ENCODE results near the gene NOCT. TPM values are rescaled to one million over a fixed set of nuclear protein-coding genes. Genes with fewer than 3 reads are reported as not detected.

Gene NOCT
- total RNA-seq, 1 experiment from 2014 or later, result 20.4 TPM

DNA sequence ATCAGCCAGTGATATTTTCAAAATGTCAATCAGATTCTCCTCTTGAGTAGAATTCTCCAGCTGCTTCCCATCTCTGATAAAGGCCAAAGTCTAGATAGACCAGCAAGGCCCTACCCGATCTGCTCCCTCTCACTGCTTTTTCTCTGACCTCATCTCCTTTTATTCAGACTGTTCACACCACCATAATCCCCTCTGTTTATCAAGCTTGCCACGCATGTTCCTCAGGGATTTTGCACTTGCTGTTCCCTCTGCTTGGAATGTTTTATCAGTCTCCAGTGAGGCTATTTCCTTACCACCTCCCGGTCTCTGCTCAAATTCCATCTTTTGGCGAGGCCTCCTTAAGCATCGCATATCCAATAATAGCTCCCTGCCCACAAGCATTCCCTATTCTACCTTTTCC, 20.1 kb downstream of the NOCT start:
- DNase-seq (ENCODE audit: low read depth, low spot score) (no peak), ATAC-seq (no peak)
- RAD21 ChIA-PET (ENCODE audit: low non-redundant PET in 1 of 2, low total read pairs in 2 of 2, uncharacterized antibody in 2 of 2, unreplicated experiment in 2 of 2), result no interaction called here
- BruUV-seq (replicated peaks), result no TSS peak
- CTCF ChIA-PET, result no interaction called here
- no peaks in the 10 kb centered on the region for H3K9me2 ChIP-seq (ENCODE audit: insufficient read depth)
- no peaks in the 10 kb centered on the region for H3K9me3 ChIP-seq (ENCODE audit: control insufficient read depth in 1 of 2, insufficient read depth in 1 of 2, low read depth in 1 of 2, low read length in 2 of 2)
- no peaks in the 10 kb centered on the region for H3K4me1 ChIP-seq (ENCODE audit: control insufficient read depth in 1 of 2, insufficient read depth in 2 of 2, low read length in 2 of 2)
- no peaks in the 10 kb centered on the region for H3K27me3 ChIP-seq (ENCODE audit: insufficient read depth, low read length)
- no peak overlapping the region for H3K9ac ChIP-seq (ENCODE audit: low read length)
- H3K4me3 ChIP-seq (replicated peaks in 1 of 2; ENCODE audit: low read depth in 1 of 2, low read length in 2 of 2), result no peak overlapping the region
- no peak overlapping the region for H3K27ac ChIP-seq (ENCODE audit: low read depth, low read length)
- peaks cover 0 to 6% of the 10 kb centered on the region in 2 experiments; a peak in 1 of 4 replicates for H3K36me3 ChIP-seq (ENCODE audit: control insufficient read depth in 1 of 2, insufficient read depth in 2 of 2, low read length in 2 of 2)
- H3K79me2 ChIP-seq (ENCODE audit: insufficient read depth, low read length), result peaks cover 99% of the 10 kb centered on the region
- peaks cover 13% of the 10 kb centered on the region; the same call in 1 of the 2 replicates for H4K20me1 ChIP-seq (ENCODE audit: insufficient read depth)
- POLR2A ChIA-PET, result no interaction called here
- TF ChIP-seq CBX3 (IDR thresholded peaks at IDR 0.05; ENCODE audit: low read depth) (no peak), SIN3A (IDR thresholded peaks at IDR 0.05; ENCODE audit: low read depth) (no peak), RAD21 (IDR thresholded peaks at IDR 0.05; ENCODE audit: low read depth) (no peak), TCF7L2 (IDR thresholded peaks at IDR 0.05; ENCODE audit: borderline replicate concordance, extremely low read depth, insufficient read depth, insufficient read length) (no peak), POLR2A (IDR thresholded peaks at IDR 0.05; ENCODE audit: borderline replicate concordance, extremely low read depth, insufficient read depth, insufficient read length) (no peak), SRF (IDR thresholded peaks at IDR 0.05; ENCODE audit: low read depth) (no peak), CTCF (IDR thresholded peaks at IDR 0.05 in 2 of 3, conservative IDR thresholded peaks at IDR 0.05 in 1 of 3; ENCODE audit: borderline replicate concordance in 1 of 3, insufficient read depth in 1 of 3, low read depth in 2 of 3, low read length in 2 of 3) (no peak), POLR2AphosphoS5 (IDR thresholded peaks at IDR 0.05; ENCODE audit: low read depth, low read length) (no peak), FOSL1 (IDR thresholded peaks at IDR 0.05; ENCODE audit: low read depth) (no peak), ZNF274 (IDR thresholded peaks at IDR 0.05; ENCODE audit: low read depth, low read length) (no peak), YY1 (IDR thresholded peaks at IDR 0.05; ENCODE audit: extremely low read depth, insufficient replicate concordance, low read depth, low read length) (no peak), EGR1 (IDR thresholded peaks at IDR 0.05; ENCODE audit: low read depth) (no peak), ELF1 (IDR thresholded peaks at IDR 0.05; ENCODE audit: borderline replicate concordance, low read depth) (no peak), SP1 (IDR thresholded peaks at IDR 0.05; ENCODE audit: low read depth) (no peak), EZH2phosphoT487 (IDR thresholded peaks at IDR 0.05; ENCODE audit: borderline replicate concordance) (no peak)
- TF ChIP-seq, protein P1, sequence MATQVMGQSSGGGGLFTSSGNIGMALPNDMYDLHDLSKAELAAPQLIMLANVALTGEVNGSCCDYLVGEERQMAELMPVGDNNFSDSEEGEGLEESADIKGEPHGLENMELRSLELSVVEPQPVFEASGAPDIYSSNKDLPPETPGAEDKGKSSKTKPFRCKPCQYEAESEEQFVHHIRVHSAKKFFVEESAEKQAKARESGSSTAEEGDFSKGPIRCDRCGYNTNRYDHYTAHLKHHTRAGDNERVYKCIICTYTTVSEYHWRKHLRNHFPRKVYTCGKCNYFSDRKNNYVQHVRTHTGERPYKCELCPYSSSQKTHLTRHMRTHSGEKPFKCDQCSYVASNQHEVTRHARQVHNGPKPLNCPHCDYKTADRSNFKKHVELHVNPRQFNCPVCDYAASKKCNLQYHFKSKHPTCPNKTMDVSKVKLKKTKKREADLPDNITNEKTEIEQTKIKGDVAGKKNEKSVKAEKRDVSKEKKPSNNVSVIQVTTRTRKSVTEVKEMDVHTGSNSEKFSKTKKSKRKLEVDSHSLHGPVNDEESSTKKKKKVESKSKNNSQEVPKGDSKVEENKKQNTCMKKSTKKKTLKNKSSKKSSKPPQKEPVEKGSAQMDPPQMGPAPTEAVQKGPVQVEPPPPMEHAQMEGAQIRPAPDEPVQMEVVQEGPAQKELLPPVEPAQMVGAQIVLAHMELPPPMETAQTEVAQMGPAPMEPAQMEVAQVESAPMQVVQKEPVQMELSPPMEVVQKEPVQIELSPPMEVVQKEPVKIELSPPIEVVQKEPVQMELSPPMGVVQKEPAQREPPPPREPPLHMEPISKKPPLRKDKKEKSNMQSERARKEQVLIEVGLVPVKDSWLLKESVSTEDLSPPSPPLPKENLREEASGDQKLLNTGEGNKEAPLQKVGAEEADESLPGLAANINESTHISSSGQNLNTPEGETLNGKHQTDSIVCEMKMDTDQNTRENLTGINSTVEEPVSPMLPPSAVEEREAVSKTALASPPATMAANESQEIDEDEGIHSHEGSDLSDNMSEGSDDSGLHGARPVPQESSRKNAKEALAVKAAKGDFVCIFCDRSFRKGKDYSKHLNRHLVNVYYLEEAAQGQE (IDR thresholded peaks at IDR 0.05; ENCODE audit: low read depth), result no peak
- TF ChIP-seq, protein P2, sequence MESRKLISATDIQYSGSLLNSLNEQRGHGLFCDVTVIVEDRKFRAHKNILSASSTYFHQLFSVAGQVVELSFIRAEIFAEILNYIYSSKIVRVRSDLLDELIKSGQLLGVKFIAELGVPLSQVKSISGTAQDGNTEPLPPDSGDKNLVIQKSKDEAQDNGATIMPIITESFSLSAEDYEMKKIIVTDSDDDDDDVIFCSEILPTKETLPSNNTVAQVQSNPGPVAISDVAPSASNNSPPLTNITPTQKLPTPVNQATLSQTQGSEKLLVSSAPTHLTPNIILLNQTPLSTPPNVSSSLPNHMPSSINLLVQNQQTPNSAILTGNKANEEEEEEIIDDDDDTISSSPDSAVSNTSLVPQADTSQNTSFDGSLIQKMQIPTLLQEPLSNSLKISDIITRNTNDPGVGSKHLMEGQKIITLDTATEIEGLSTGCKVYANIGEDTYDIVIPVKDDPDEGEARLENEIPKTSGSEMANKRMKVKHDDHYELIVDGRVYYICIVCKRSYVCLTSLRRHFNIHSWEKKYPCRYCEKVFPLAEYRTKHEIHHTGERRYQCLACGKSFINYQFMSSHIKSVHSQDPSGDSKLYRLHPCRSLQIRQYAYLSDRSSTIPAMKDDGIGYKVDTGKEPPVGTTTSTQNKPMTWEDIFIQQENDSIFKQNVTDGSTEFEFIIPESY (IDR thresholded peaks at IDR 0.05; ENCODE audit: extremely low read depth, insufficient replicate concordance, low read length), result no peak
- TF ChIP-seq, protein P3, sequence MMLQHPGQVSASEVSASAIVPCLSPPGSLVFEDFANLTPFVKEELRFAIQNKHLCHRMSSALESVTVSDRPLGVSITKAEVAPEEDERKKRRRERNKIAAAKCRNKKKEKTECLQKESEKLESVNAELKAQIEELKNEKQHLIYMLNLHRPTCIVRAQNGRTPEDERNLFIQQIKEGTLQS (IDR thresholded peaks at IDR 0.05), result no peak
- H2AFZ ChIP-seq (ENCODE audit: low read depth, low read length, poor library complexity, severe bottlenecking), result no peak overlapping the region
- no peak overlapping the region for H3K4me2 ChIP-seq (ENCODE audit: low read length)
- intact Hi-C loops (cut with micrococcal nuclease), result loop anchor here (10.0 kb wide), 2 partner anchors 499 to 609 kb away; no protein-coding TSS in a partner anchor

All from HCT116 (cell line).